CD14-positive monocyte (primary cell): ENCODE results near the gene PTTG1. TPM values are rescaled to one million over a fixed set of nuclear protein-coding genes. Genes with fewer than 3 reads are reported as not detected.

Experiments
- DNase-seq, 3 donors: peaks; one replicate each; pipeline ENCODE4 v3.0.0-alpha.2; 2011 to 2022
- H2AFZ ChIP-seq: 2 replicates; pipeline ENCODE4 v1.6.0; 2012; ENCODE audit warnings: mild to moderate bottlenecking, low read depth, low read length, inconsistent platforms; ENCODE audit not compliant: insufficient read depth, poor library complexity, severe bottlenecking
- H3K27ac ChIP-seq, 2 donors: 1 replicate in 1 of 2; 2 replicates in 1 of 2; pipeline ENCODE4 v1.5.1; 2012 to 2013; ENCODE audit warnings: low read length in 2 of 2, control low read depth in 1 of 2, inconsistent platforms in 1 of 2, low read depth in 1 of 2, mild to moderate bottlenecking in 1 of 2
- H3K27me3 ChIP-seq, 2 donors: one replicate each; pipeline versions ENCODE4 v1.6.0 to v1.6.1; 2011 to 2013; ENCODE audit warnings: low read length in 2 of 2; ENCODE audit not compliant: control insufficient read depth in 2 of 2, insufficient read depth in 2 of 2
- H3K36me3 ChIP-seq, 2 donors: replicated peaks in 1 of 2; 1 replicate in 1 of 2; 2 replicates in 1 of 2; pipeline versions ENCODE4 v1.5.1 to v1.6.1; 2012 to 2013; ENCODE audit warnings: low read length in 2 of 2, control low read depth in 1 of 2, inconsistent platforms in 1 of 2, mild to moderate bottlenecking in 1 of 2; ENCODE audit not compliant: insufficient read depth in 2 of 2, control insufficient read depth in 1 of 2
- H3K4me1 ChIP-seq, 2 donors: 1 replicate in 1 of 2; 2 replicates in 1 of 2; pipeline versions ENCODE4 v1.5.1 to v1.6.1; 2012 to 2013; ENCODE audit warnings: low read length in 2 of 2, control low read depth in 1 of 2, inconsistent platforms in 1 of 2, mild to moderate bottlenecking in 1 of 2, moderate library complexity in 1 of 2; ENCODE audit not compliant: insufficient read depth in 2 of 2, control insufficient read depth in 1 of 2
- H3K4me2 ChIP-seq: replicated peaks from 2 replicates; pipeline ENCODE3; 2012; ENCODE audit warnings: low read length, moderate library complexity, mild to moderate bottlenecking; ENCODE audit not compliant: poor library complexity, severe bottlenecking; ENCODE audit errors: extremely low read depth
- H3K4me3 ChIP-seq, 3 experiments: fragments of 200-600 bp in 1 of 3; sonication (generic) in 1 of 3; replicated peaks in 1 of 3; 1 replicate in 2 of 3; 2 replicates in 1 of 3; pipeline ENCODE4 v1.5.1; 2011 to 2013; ENCODE audit warnings: low read length in 3 of 3, mild to moderate bottlenecking in 3 of 3, control low read depth in 2 of 3, low read depth in 2 of 3, inconsistent platforms in 1 of 3, moderate library complexity in 1 of 3
- H3K79me2 ChIP-seq: 2 replicates; pipeline ENCODE4 v1.6.0; 2012; ENCODE audit warnings: mild to moderate bottlenecking, control low read depth, inconsistent platforms, low read length, moderate library complexity; ENCODE audit not compliant: insufficient read depth
- H3K9ac ChIP-seq: 2 replicates; pipeline ENCODE4 v1.6.0; 2017; ENCODE audit warnings: low read length, mild to moderate bottlenecking; ENCODE audit not compliant: insufficient read depth, poor library complexity, severe bottlenecking
- H3K9me3 ChIP-seq, 2 donors: replicated peaks in 1 of 2; 1 replicate in 1 of 2; 2 replicates in 1 of 2; pipeline versions ENCODE4 v1.5.1 to v1.6.1; 2012 to 2013; ENCODE audit warnings: low read length in 2 of 2, control low read depth in 1 of 2; ENCODE audit not compliant: control insufficient read depth in 1 of 2, insufficient read depth in 1 of 2
- H4K20me1 ChIP-seq: 2 replicates; pipeline ENCODE4 v1.6.0; 2012; ENCODE audit warnings: mild to moderate bottlenecking, low read length, control low read depth, moderate library complexity; ENCODE audit not compliant: insufficient read depth
- H3K27ac Mint-ChIP-seq, 7 donors: one replicate each; pipeline ENCODE4 v1.8.0; 2020; ENCODE audit warnings: mild to moderate bottlenecking in 7 of 7, mixed read lengths in 7 of 7, moderate library complexity in 6 of 7, inconsistent platforms in 2 of 7
- H3K27me3 Mint-ChIP-seq, 3 donors: one replicate each; pipeline ENCODE4 v1.8.0; 2021 to 2022; ENCODE audit warnings: low read depth in 3 of 3, mild to moderate bottlenecking in 3 of 3, mixed read lengths in 3 of 3, moderate library complexity in 3 of 3, inconsistent platforms in 1 of 3
- H3K36me3 Mint-ChIP-seq, 2 donors: one replicate each; pipeline ENCODE4 v1.8.0; 2020; ENCODE audit warnings: mixed read lengths in 2 of 2, inconsistent platforms in 1 of 2, mild to moderate bottlenecking in 1 of 2
- H3K4me1 Mint-ChIP-seq: one replicate; pipeline ENCODE4 v1.8.0; 2020; ENCODE audit warnings: mild to moderate bottlenecking, mixed read lengths
- H3K4me3 Mint-ChIP-seq, 2 donors: one replicate each; pipeline ENCODE4 v1.8.0; 2020; ENCODE audit warnings: mild to moderate bottlenecking in 2 of 2, mixed read lengths in 2 of 2, moderate library complexity in 1 of 2
- H3K9me3 Mint-ChIP-seq, 7 donors: one replicate each; pipeline ENCODE4 v1.8.0; 2020 to 2022; ENCODE audit warnings: mixed read lengths in 7 of 7, mild to moderate bottlenecking in 6 of 7, moderate library complexity in 6 of 7, inconsistent platforms in 2 of 7
- WGBS: methylation state at CpG from one replicate; pipeline ENCODE4 v1.1.5; 2013; ENCODE audit warnings: missing lambda C conversion rate; ENCODE audit not compliant: insufficient coverage; 5-methylcytosine and 5-hydroxymethylcytosine counted together
- intact Hi-C, 2 donors: fragments of 100-400 bp; cut with micrococcal nuclease; formaldehyde crosslinking; loops; one replicate each; pipeline versions ENCODE4 v1.15.0 to v1.15.1; 2023
- polyA plus RNA-seq, 3 donors: library from polyadenylated mRNA; depleted of rRNA in 1 of 3; unstranded in 2 of 3; stranded (reverse) in 1 of 3; fragments of 300-500 nt in 2 of 3; fragments of >200 nt in 1 of 3; fragmentation: Illumina TruSeq in 2 of 3; gene quantifications; 1 replicate in 2 of 3; 2 replicates in 1 of 3; pipeline ENCODE4 v1.2.3, GENCODE V29; 2012 to 2021
- TF ChIP-seq, protein P1 (sequence below): fragments of 200-600 bp; IDR thresholded peaks from one replicate; pipeline ENCODE4 v1.8.0; 2022; ENCODE audit warnings: antibody characterized with exemption, mild to moderate bottlenecking

PTTG1 gene
- polyA plus RNA-seq, 3 donors = 2.5 to 3.6 (median 3.3) TPM

DNA sequence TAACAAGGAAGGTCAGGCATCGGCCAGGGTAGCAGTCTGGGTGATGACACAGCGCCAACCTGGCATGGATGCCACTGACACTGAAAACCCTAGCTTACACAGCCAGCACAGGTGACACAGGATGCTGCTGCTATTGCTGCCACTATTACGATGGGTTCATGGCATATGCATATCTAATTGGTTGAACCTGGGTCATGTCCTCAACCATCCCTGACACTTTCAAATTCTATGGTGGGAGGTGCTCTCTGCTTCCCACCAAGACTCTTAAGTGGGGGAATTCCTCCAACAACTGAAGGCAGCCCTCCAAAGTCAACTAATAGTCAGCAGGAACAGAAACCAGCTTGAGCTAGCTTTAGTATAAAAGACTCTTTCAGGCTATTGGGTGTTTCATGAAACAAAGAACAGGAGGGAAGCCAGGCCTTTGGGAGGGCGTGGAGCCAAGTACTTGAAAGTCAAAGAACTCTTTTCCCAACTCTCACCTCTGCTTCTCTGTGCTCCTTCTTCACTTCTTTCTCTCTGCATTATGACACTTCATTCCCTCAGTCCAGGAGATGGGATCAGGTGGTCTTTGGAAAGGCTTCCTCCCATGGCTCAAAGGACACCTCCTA, 21.3 kb downstream of the PTTG1 start:
- TF ChIP-seq, protein P1, sequence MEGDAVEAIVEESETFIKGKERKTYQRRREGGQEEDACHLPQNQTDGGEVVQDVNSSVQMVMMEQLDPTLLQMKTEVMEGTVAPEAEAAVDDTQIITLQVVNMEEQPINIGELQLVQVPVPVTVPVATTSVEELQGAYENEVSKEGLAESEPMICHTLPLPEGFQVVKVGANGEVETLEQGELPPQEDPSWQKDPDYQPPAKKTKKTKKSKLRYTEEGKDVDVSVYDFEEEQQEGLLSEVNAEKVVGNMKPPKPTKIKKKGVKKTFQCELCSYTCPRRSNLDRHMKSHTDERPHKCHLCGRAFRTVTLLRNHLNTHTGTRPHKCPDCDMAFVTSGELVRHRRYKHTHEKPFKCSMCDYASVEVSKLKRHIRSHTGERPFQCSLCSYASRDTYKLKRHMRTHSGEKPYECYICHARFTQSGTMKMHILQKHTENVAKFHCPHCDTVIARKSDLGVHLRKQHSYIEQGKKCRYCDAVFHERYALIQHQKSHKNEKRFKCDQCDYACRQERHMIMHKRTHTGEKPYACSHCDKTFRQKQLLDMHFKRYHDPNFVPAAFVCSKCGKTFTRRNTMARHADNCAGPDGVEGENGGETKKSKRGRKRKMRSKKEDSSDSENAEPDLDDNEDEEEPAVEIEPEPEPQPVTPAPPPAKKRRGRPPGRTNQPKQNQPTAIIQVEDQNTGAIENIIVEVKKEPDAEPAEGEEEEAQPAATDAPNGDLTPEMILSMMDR = no peak
- WGBS = no CpG with 5 or more reads among the region's 4 CpGs
- H4K20me1 ChIP-seq = no peaks in the 10 kb centered on the region
- no peak overlapping the region for H3K4me3 Mint-ChIP-seq
- no peaks in the 10 kb centered on the region for H3K36me3 Mint-ChIP-seq
- H3K9me3 Mint-ChIP-seq = no peaks in the 10 kb centered on the region
- no peak for DNase-seq
- H3K9ac ChIP-seq = no peak overlapping the region
- H3K79me2 ChIP-seq = no peaks in the 10 kb centered on the region
- no peaks in the 10 kb centered on the region for H3K36me3 ChIP-seq
- peaks cover 19% of the 10 kb centered on the region for H3K4me1 Mint-ChIP-seq
- no peak overlapping the region for H3K27ac ChIP-seq
- H3K27me3 ChIP-seq = no peaks in the 10 kb centered on the region
- peaks cover 15 to 27% of the 10 kb centered on the region in 2 donors for H3K4me1 ChIP-seq
- H3K9me3 ChIP-seq = no peaks in the 10 kb centered on the region
- H3K27me3 Mint-ChIP-seq = peaks cover 0 to 2% (median 0%) of the 10 kb centered on the region in 3 donors
- intact Hi-C loops = no loop called here
- no peak overlapping the region for H3K4me2 ChIP-seq
- no peak overlapping the region for H3K27ac Mint-ChIP-seq
- H2AFZ ChIP-seq = no peak overlapping the region
- no peak overlapping the region for H3K4me3 ChIP-seq

DNA sequence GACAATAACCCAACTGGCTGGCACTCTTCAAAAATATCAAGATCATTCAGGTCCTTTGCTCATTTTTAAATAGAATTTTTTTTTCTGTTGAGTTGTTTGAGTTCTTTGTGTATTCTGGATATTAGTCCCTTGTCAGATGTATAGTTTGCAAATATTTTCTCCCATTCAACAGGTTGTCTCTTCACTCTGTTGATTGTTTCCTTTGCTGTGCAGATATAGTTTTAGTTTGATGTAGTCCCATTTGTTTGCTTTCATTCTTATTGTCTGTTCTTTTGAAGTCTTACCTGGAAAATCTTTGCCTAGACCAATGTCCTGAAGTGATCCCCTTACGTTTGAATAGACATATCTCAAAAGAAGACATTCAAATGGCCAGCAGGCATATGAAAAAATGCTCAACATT, 22.8 kb downstream of the PTTG1 start:
- H3K4me3 Mint-ChIP-seq = no peak overlapping the region
- H3K4me3 ChIP-seq = no peak overlapping the region
- no peak overlapping the region for H3K4me2 ChIP-seq
- H3K9me3 Mint-ChIP-seq = peaks cover 0 to 5% (median 0%) of the 10 kb centered on the region in 7 donors
- H2AFZ ChIP-seq = no peak overlapping the region
- TF ChIP-seq, protein P1 = no peak
- no peaks in the 10 kb centered on the region for H4K20me1 ChIP-seq
- intact Hi-C loops = no loop called here
- no peak for DNase-seq
- no peak overlapping the region for H3K27ac Mint-ChIP-seq
- peaks cover 9% of the 10 kb centered on the region for H3K4me1 Mint-ChIP-seq
- H3K79me2 ChIP-seq = no peaks in the 10 kb centered on the region
- WGBS = no CpG with 5 or more reads among the region's 1 CpG
- no peaks in the 10 kb centered on the region for H3K36me3 Mint-ChIP-seq
- H3K27me3 ChIP-seq = no peaks in the 10 kb centered on the region
- H3K4me1 ChIP-seq = peaks cover 5 to 16% of the 10 kb centered on the region in 2 donors
- no peaks in the 10 kb centered on the region for H3K27me3 Mint-ChIP-seq
- H3K27ac ChIP-seq = no peak overlapping the region
- H3K9me3 ChIP-seq = no peaks in the 10 kb centered on the region
- H3K9ac ChIP-seq = no peak overlapping the region
- H3K36me3 ChIP-seq = no peaks in the 10 kb centered on the region
